Colonic mucosa (tissue), 4 donors: ENCODE data around the gene FAM20B. TPM values are rescaled to one million over a fixed set of nuclear protein-coding genes. Genes with fewer than 3 reads are reported as not detected.
A peak's percentile ranks its signal among the peaks of the same experiment; 100 is the strongest.

ENCODE experiments used
- DNase-seq: peaks from one replicate; pipeline ENCODE4 v3.0.0-alpha.2; 2020
- H3K27ac ChIP-seq: fragments of 200-600 bp; one replicate; pipeline ENCODE4 v1.8.0; 2021
- H3K27me3 ChIP-seq: fragments of 200-600 bp; one replicate; pipeline ENCODE4 v1.8.0; 2021
- H3K36me3 ChIP-seq: fragments of 200-600 bp; one replicate; pipeline ENCODE4 v1.8.0; 2021
- H3K4me1 ChIP-seq: fragments of 200-600 bp; one replicate; pipeline ENCODE4 v1.8.0; 2021; ENCODE audit warnings: mild to moderate bottlenecking
- H3K4me3 ChIP-seq: fragments of 200-600 bp; one replicate; pipeline ENCODE4 v1.8.0; 2021
- H3K9ac ChIP-seq, 2 donors: one replicate each; pipeline ENCODE4 v1.7.0; 2013; ENCODE audit warnings: control low read depth in 2 of 2, low read depth in 2 of 2, low read length in 2 of 2
- H3K9me3 ChIP-seq: fragments of 200-600 bp; one replicate; pipeline ENCODE4 v1.8.0; 2021
- intact Hi-C: fragments of 100-400 bp; cut with DNase I; formaldehyde crosslinking; loops from one replicate; pipeline ENCODE4 v1.14.1; 2022
- total RNA-seq, 2 donors: library from RNA; stranded (reverse); fragmentation: NEBNext Ultra II Directional in 1 of 2; extraction: Animal tissue kit (Norgen Biotek cat#: 25700) in 1 of 2; gene quantifications; one replicate each; pipeline ENCODE4 v1.2.1, GENCODE V29; 2021
- TF ChIP-seq, protein P1 (sequence below): fragments of 200-600 bp; IDR thresholded peaks from one replicate; pipeline ENCODE4 v1.8.0; 2022; ENCODE audit warnings: antibody characterized with exemption, mild to moderate bottlenecking
- donor health status: healthy.
- donor health status: DM: no; HTN: no; CAD: no.
- donor health status: DM: no; HTN: no; CAD: no.

FAM20B gene
- total RNA-seq, 2 donors from 2014 or later, result 38.9 to 45.1 TPM

DNA sequence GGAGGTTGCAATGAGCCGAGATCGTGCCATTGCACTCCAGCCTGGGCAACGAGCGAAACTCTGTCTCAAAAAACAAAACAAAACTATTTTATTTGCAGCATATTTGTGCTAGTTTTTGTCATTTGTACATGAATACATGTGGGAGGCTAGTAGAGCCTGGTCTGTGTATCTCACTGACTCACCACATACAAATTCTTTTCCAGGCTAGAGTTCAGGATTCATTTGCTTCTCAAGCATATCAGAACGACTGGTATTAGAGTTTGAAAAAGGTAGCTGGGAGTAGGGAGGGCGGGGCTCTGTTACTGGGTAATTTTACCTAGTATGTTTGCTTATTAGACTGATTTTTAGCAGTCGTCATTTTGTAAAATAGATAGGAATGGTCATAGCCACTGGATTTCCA, 51.7 kb downstream of the FAM20B start:
- intact Hi-C loops, result loop anchor here (5.0 kb wide), 1 partner anchor 290 kb away; the partner anchor contains the start of gene AXDND1
- H3K27ac ChIP-seq, result no peak overlapping the region

DNA sequence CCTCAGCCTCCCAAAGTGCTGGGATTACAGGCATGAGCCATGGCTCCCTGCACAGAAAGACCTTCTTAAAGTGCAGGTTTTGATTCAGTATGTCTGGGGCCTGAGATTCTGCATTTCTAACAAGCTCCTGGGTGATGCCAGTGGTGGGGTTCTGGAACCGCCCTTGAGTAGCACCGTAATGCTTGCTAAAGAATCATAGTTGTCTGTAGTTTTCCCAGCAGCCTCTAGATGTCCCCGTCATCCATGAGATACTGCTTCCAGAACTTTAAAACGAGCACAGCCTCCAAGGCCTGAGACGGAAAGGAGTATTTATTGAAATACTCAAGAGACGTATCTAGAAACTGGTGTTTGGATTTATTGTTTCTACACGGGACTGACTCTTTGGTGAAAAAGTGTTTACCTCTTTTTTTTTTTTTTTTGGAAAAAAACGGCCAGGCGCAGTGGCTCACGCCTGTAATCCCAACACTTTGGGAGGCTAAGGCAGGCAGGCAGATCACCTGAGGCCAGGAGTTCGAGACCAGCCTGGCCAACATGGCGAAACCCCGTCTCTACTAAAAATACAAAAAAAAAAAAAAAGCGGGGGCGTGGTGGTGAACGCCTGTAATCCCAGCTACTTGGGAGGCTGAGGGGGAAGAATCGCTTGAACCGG, 53.5 kb downstream of the FAM20B start:
- no peak overlapping the region for H3K4me3 ChIP-seq
- intact Hi-C loops, result loop anchor here (5.0 kb wide), 1 partner anchor 288 kb away; the partner anchor contains the start of gene AXDND1
- H3K27me3 ChIP-seq, result no peaks in the 10 kb centered on the region
- H3K9me3 ChIP-seq, result no peaks in the 10 kb centered on the region
- peak; percentile 67 for DNase-seq
- H3K36me3 ChIP-seq, result no peaks in the 10 kb centered on the region
- no peak overlapping the region for H3K27ac ChIP-seq
- H3K4me1 ChIP-seq, result peaks cover 5% of the 10 kb centered on the region
- H3K9ac ChIP-seq, result no peak overlapping the region
- TF ChIP-seq, protein P1, sequence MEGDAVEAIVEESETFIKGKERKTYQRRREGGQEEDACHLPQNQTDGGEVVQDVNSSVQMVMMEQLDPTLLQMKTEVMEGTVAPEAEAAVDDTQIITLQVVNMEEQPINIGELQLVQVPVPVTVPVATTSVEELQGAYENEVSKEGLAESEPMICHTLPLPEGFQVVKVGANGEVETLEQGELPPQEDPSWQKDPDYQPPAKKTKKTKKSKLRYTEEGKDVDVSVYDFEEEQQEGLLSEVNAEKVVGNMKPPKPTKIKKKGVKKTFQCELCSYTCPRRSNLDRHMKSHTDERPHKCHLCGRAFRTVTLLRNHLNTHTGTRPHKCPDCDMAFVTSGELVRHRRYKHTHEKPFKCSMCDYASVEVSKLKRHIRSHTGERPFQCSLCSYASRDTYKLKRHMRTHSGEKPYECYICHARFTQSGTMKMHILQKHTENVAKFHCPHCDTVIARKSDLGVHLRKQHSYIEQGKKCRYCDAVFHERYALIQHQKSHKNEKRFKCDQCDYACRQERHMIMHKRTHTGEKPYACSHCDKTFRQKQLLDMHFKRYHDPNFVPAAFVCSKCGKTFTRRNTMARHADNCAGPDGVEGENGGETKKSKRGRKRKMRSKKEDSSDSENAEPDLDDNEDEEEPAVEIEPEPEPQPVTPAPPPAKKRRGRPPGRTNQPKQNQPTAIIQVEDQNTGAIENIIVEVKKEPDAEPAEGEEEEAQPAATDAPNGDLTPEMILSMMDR, result peak; percentile 39

More for the DNA sequence above, 51.7 kb downstream of the FAM20B start:
- no peaks in the 10 kb centered on the region for H3K36me3 ChIP-seq
- TF ChIP-seq, protein P1, result no peak
- H3K4me3 ChIP-seq, result no peak overlapping the region
- no peak for DNase-seq
- H3K9me3 ChIP-seq, result no peaks in the 10 kb centered on the region
- peaks cover 5% of the 10 kb centered on the region for H3K4me1 ChIP-seq
- no peaks in the 10 kb centered on the region for H3K27me3 ChIP-seq
- no peak overlapping the region for H3K9ac ChIP-seq

DNA sequence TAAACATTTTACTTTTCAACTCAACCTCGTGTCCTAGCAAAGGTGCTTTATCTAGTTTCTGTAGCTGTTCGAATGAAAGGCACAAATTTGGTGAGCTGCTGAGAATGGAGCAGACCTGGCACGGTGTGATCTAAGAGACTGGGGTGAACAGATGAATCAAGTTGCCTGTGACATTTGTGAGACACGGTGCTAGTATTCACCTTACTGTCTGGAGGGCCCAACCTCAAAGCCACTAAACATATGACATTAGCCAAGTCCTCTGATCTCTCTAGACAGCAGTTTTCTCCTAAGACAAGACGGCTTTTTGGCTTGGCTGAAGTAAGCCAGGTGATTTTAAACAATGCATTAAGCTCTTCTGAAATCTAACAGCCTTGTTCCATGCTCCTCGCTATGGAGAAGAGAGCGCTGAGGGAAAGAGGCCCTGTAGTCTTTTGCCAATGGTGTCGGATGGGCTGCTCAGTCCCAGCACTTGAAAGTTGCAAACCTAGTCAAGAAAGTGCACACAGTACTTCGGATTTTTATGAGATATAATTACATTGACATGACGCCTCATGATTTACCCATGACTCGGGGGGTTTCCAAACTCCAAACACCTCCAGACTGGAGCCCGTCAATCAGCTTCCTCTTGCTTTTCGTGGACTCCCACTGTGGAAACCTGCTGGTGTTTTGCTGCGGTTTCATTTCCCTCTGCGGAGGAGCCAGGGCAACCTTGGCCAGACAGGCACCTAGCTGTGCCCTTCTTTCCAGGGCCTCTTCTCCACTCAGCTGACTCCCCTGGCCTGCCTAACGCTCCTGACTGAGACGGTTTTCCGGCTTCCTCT, 55.4 kb downstream of the FAM20B start:
- intact Hi-C loops, result loop anchor here (10.0 kb wide), 1 partner anchor 114 kb away; no protein-coding TSS in a partner anchor
- no peak for DNase-seq

DNA sequence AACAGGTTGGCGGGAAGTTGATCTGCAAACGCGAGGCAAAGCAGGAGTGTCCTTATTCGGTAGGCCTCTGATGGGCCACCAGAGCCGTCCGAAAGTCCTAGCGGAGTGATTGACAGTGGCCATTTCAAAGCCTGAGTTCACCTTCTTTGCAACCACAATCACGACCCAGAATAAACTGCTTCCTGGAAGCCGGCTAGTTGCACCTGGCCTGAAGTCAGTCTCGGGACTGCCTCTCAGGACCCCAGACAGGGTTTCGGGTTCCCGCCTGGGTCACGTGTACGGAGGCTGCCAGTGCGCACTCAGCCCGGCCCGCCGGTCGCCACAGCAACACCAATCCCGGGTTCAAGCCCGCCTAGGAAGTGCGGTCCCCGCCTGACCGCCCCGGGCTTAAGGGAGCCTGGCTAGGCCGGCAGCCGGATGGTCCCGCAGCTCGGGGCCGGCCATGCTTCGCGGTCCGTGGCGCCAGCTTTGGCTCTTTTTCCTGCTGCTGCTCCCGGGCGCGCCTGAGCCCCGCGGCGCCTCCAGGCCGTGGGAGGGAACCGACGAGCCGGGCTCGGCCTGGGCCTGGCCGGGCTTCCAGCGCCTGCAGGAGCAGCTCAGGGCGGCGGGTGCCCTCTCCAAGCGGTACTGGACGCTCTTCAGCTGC, 56.1 kb downstream of the FAM20B start, which contains the start of gene TOR3A:
TOR3A (plus strand) TSS at position 384 of the 646 bp plus-strand sequence; CDS start at position 443, 59 bp downstream.
- peak; percentile 96 for DNase-seq
- Histone ChIP-seq H3K36me3 (no peaks in the 10 kb centered on the region), H3K4me3 (peak within 1 kb of the TSS; percentile 99), H3K27ac (peak within 1 kb of the TSS; percentile 92), H3K9ac (peak within 1 kb of the TSS; percentile 94 to 96), H3K27me3 (no peaks in the 10 kb centered on the region), H3K4me1 (peaks cover 5% of the 10 kb centered on the region), H3K9me3 (no peaks in the 10 kb centered on the region)
- intact Hi-C loops, result loop anchor here (10.0 kb wide), 1 partner anchor 113 kb away; no protein-coding TSS in a partner anchor
- TF ChIP-seq, protein P1, result no peak

More for the DNA sequence above, 55.4 kb downstream of the FAM20B start:
- H3K27ac ChIP-seq, result peak overlapping the region; percentile 92
- no peaks in the 10 kb centered on the region for H3K9me3 ChIP-seq
- H3K27me3 ChIP-seq, result no peaks in the 10 kb centered on the region
- no peaks in the 10 kb centered on the region for H3K36me3 ChIP-seq
- TF ChIP-seq, protein P1, result no peak
- H3K9ac ChIP-seq, result peak overlapping the region; percentile 94 to 96
- peaks cover 5% of the 10 kb centered on the region for H3K4me1 ChIP-seq
- peak overlapping the region; percentile 99 for H3K4me3 ChIP-seq
